IMR-90 (cell line): ENCODE measurements around the gene BCAP31. TPM values are rescaled to one million over a fixed set of nuclear protein-coding genes. Genes with fewer than 3 reads are reported as not detected.

Source experiments
- ATAC-seq: fragments of 200-7000 bp; cut with Tn5 transposase; 2 replicates; pipeline ENCODE4 v1.9.1; 2020; ENCODE audit warnings: low read depth, mild to moderate bottlenecking, moderate library complexity
- BruUV-seq: library from RNA; stranded (reverse); fragments of 400-500 nt; replicated peaks from 2 replicates; lab custom pipeline; 2021; lab: Mats Ljungman, UMichigan
- CTCF ChIA-PET: fragments of 300-600 bp; formaldehyde crosslinking; extraction: SDS; loops from one replicate; lab custom pipeline; 2021; ENCODE audit warnings: antibody characterized with exemption; lab: Yijun Ruan, JAX
- POLR2A ChIA-PET: fragments of 300-600 bp; sonication (Branson Sonifier 250); formaldehyde crosslinking; loops from one replicate; lab custom pipeline; 2022; ENCODE audit warnings: antibody characterized with exemption; ENCODE audit not compliant: unreplicated experiment; lab: Charles Lee
- DNase-seq: peaks from one replicate; pipeline ENCODE4 v3.0.0; 2013
- H2AFZ ChIP-seq: replicated peaks from 2 replicates; pipeline ENCODE3; 2013; ENCODE audit warnings: low read length, mild to moderate bottlenecking; ENCODE audit not compliant: poor library complexity
- H2AK5ac ChIP-seq: 2 replicates; pipeline ENCODE4 v1.6.1; 2013; ENCODE audit warnings: low read depth, low read length, inconsistent platforms
- H2AK9ac ChIP-seq: replicated peaks from 2 replicates; pipeline ENCODE3; 2013; ENCODE audit warnings: mild to moderate bottlenecking, low read depth, low read length, moderate library complexity; ENCODE audit not compliant: poor library complexity
- H2BK120ac ChIP-seq: 2 replicates; pipeline ENCODE4 v1.6.1; 2013; ENCODE audit warnings: low read depth, low read length, inconsistent platforms
- H2BK15ac ChIP-seq: 3 replicates; pipeline ENCODE4 v1.6.1; 2013; ENCODE audit warnings: low read depth, low read length, inconsistent platforms
- H2BK20ac ChIP-seq: 2 replicates; pipeline ENCODE4 v1.6.1; 2013; ENCODE audit warnings: low read depth, mild to moderate bottlenecking, inconsistent platforms, low read length, moderate library complexity
- H2BK5ac ChIP-seq: 2 replicates; pipeline ENCODE4 v1.6.1; 2013; ENCODE audit warnings: mild to moderate bottlenecking, low read depth, low read length, inconsistent platforms; ENCODE audit not compliant: poor library complexity, severe bottlenecking
- H3K14ac ChIP-seq: replicated peaks from 2 replicates; pipeline ENCODE4 v1.6.1; 2013; ENCODE audit warnings: low read depth, low read length, inconsistent platforms
- H3K18ac ChIP-seq: 2 replicates; pipeline ENCODE4 v1.6.1; 2013; ENCODE audit warnings: low read depth, low read length, control low read depth
- H3K23ac ChIP-seq: 2 replicates; pipeline ENCODE4 v1.6.1; 2013; ENCODE audit warnings: low read depth, low read length, inconsistent platforms
- H3K27ac ChIP-seq: 2 replicates; pipeline ENCODE4 v1.5.1; 2013; ENCODE audit warnings: mild to moderate bottlenecking, control low read depth, low read length; ENCODE audit not compliant: insufficient read depth
- H3K27me3 ChIP-seq: 2 replicates; pipeline ENCODE4 v1.6.1; 2013; ENCODE audit warnings: low read length; ENCODE audit not compliant: control insufficient read depth, insufficient read depth
- H3K36me3 ChIP-seq: 2 replicates; pipeline ENCODE4 v1.6.1; 2013; ENCODE audit warnings: low read length, mixed read lengths; ENCODE audit not compliant: control insufficient read depth, insufficient read depth
- H3K4ac ChIP-seq: 2 replicates; pipeline ENCODE4 v1.6.1; 2013; ENCODE audit warnings: low read depth, low read length, inconsistent platforms
- H3K4me1 ChIP-seq: 2 replicates; pipeline ENCODE4 v1.6.1; 2013; ENCODE audit warnings: low read length, mixed read lengths; ENCODE audit not compliant: control insufficient read depth, insufficient read depth
- H3K4me2 ChIP-seq: 2 replicates; pipeline ENCODE4 v1.6.1; 2013; ENCODE audit warnings: low read depth, mild to moderate bottlenecking, control low read depth, low read length, moderate library complexity
- H3K4me3 ChIP-seq: 2 replicates; pipeline ENCODE4 v1.5.1; 2013; ENCODE audit warnings: low read depth, mild to moderate bottlenecking, control low read depth, low read length, moderate library complexity; ENCODE audit not compliant: insufficient read depth
- H3K56ac ChIP-seq: 2 replicates; pipeline ENCODE4 v1.6.1; 2013; ENCODE audit warnings: low read length, inconsistent platforms; ENCODE audit not compliant: insufficient read depth; ENCODE audit errors: extremely low read depth
- H3K79me1 ChIP-seq, 2 experiments: 2 replicates each; pipeline ENCODE4 v1.6.1; 2013; ENCODE audit warnings: low read length in 2 of 2, inconsistent platforms in 1 of 2, low read depth in 1 of 2
- H3K9ac ChIP-seq: 2 replicates; pipeline ENCODE4 v1.6.1; 2013; ENCODE audit warnings: low read depth, low read length, control low read depth
- H3K9me1 ChIP-seq: 2 replicates; pipeline ENCODE4 v1.6.1; 2013; ENCODE audit warnings: low read length, inconsistent platforms; ENCODE audit not compliant: insufficient read depth
- H3K9me3 ChIP-seq: 2 replicates; pipeline ENCODE4 v1.6.1; 2013; ENCODE audit warnings: low read length; ENCODE audit not compliant: control insufficient read depth, insufficient read depth
- H4K20me1 ChIP-seq: 2 replicates; pipeline ENCODE4 v1.6.1; 2013; ENCODE audit warnings: low read length, inconsistent platforms; ENCODE audit not compliant: insufficient read depth
- H4K5ac ChIP-seq: 2 replicates; pipeline ENCODE4 v1.6.1; 2013; ENCODE audit warnings: mild to moderate bottlenecking, low read depth, low read length, control low read depth
- H4K8ac ChIP-seq, 2 experiments: 2 replicates each; pipeline ENCODE4 v1.6.1; 2013; ENCODE audit warnings: low read depth in 2 of 2, low read length in 2 of 2, control low read depth in 1 of 2, inconsistent platforms in 1 of 2
- H4K91ac ChIP-seq: 2 replicates; pipeline ENCODE4 v1.6.1; 2013; ENCODE audit warnings: low read depth, low read length, inconsistent platforms; ENCODE audit not compliant: insufficient read depth
- CEBPB ChIP-seq: IDR thresholded peaks from 2 replicates; pipeline ENCODE4 v1.6.1; 2012; ENCODE audit warnings: low read depth, low read length, improper control_type of control experiment
- CHD1 ChIP-seq: IDR thresholded peaks from 2 replicates; pipeline ENCODE4 v1.6.1; 2012; ENCODE audit warnings: low read depth, low read length, improper control_type of control experiment
- MAZ ChIP-seq: IDR thresholded peaks from 2 replicates; pipeline ENCODE4 v1.6.1; 2012; ENCODE audit warnings: low read depth, mild to moderate bottlenecking, low read length, improper control_type of control experiment, moderate library complexity, borderline replicate concordance
- POLR2A ChIP-seq: IDR thresholded peaks from 2 replicates; pipeline ENCODE4 v1.6.1; 2012; ENCODE audit warnings: mild to moderate bottlenecking, low read depth, low read length
- RCOR1 ChIP-seq: IDR thresholded peaks from 2 replicates; pipeline ENCODE4 v1.6.1; 2012; ENCODE audit warnings: mild to moderate bottlenecking, low read length, improper control_type of control experiment; ENCODE audit not compliant: insufficient replicate concordance
- RFX5 ChIP-seq: IDR thresholded peaks from 2 replicates; pipeline ENCODE4 v1.8.0; 2012; ENCODE audit warnings: low read depth, mild to moderate bottlenecking, low read length, moderate library complexity
- WGBS, 2 experiments: methylation state at CpG; one replicate each; pipeline versions ENCODE4 v1.1.5 to v1.1.7; 2013; ENCODE audit warnings: missing lambda C conversion rate in 2 of 2; ENCODE audit not compliant: insufficient read length in 1 of 2; ENCODE audit errors: extremely low coverage in 2 of 2; 5-methylcytosine and 5-hydroxymethylcytosine counted together
- dilution Hi-C: fragments of 300-500 bp; cut with HindIII; formaldehyde crosslinking; loops from one replicate; pipeline ENCODE4 v1.14.3; 2018; ENCODE audit warnings: low sequenced_read_pairs; ENCODE audit not compliant: unreplicated experiment
- in situ Hi-C: fragments of 300-500 bp; cut with MboI; formaldehyde crosslinking; loops from 3 replicates; pipeline ENCODE4 v1.14.3; 2019; ENCODE audit warnings: low sequenced_read_pairs, inconsistent platforms, mixed read lengths
- intact Hi-C: fragments of 100-400 bp; cut with micrococcal nuclease; formaldehyde crosslinking; loops from 2 replicates; pipeline ENCODE4 v1.10.0; 2022
- polyA plus RNA-seq, 3 experiments: library from polyadenylated mRNA; depleted of rRNA; stranded (reverse); fragments of >200 nt; gene quantifications; 2 replicates each; pipeline ENCODE4 v1.2.3, GENCODE V29; 2012; ENCODE audit warnings: low replicate concordance in 1 of 3
- total RNA-seq: library from RNA; depleted of rRNA; stranded (reverse); fragments of >200 nt; gene quantifications from 2 replicates; pipeline ENCODE4 v1.2.3, GENCODE V29; 2012
- TF ChIP-seq, protein P1 (sequence below): fragments of 150-350 bp; IDR thresholded peaks from 2 replicates; pipeline ENCODE4 v1.6.1; 2016; ENCODE audit warnings: low read depth, mild to moderate bottlenecking, low read length, moderate library complexity, borderline replicate concordance
- TF ChIP-seq, protein P2 (sequence below): conservative IDR thresholded peaks from 2 replicates; pipeline ENCODE4 v1.5.1; 2012; ENCODE audit warnings: mild to moderate bottlenecking, low read depth, low read length, improper control_type of control experiment

Gene BCAP31
- total and polyA plus RNA-seq, 2 of the 4 experiments (the other 2 are of a cell fraction), result 125 to 244 TPM

DNA sequence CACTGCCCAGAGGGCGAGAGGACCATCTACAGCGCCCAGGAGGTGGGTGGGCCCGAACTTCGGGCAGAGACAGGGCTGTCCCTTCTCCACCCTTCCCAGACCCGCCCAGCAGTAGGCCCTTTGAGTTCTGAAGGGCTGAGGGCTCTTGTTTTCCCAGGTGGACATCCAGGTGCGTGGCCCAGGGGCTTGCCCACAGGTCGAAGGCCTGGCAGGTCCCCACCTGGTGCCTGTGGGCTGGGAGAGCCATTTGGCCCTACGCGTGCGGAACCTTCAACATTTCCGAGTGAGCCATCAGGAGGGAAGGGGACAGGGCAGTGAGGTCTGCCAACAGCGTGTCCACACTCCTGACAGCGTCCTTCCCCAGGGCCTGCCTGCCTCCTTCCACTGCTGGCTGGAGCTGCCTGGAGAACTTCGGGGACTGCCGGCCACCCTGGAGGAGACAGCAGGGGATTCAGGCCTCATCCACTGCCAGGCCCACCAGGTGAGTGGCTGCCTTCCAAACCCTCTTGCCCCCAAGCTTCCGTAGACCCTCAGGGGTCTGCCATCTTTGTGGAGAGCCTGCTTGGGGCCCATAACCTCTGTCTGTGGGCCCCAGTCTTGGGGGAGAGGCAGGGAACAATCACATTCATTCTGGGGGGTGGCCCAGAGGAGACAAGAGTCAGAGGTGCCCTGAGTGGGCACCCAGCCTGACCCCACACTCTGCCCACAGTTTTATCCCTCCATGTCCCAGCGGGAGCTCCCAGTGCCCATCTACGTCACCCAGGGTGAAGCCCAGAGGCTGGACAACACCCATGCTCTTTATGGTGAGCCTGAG is 46.6 kb upstream of the BCAP31 start:
- Histone ChIP-seq H3K9me3 (no peaks in the 10 kb centered on the region; the same call in 1 of the 2 replicates), H3K36me3 (peaks cover 2% of the 10 kb centered on the region; the same call in 1 of the 2 replicates), H2BK20ac (no peak overlapping the region), H4K8ac (no peak overlapping the region), H3K18ac (no peak overlapping the region), H3K4ac (no peak overlapping the region), H3K27ac (no peak overlapping the region), H3K4me1 (peaks cover 5% of the 10 kb centered on the region), H2BK15ac (no peak overlapping the region), H3K79me1 (peaks cover 0 to 3% of the 10 kb centered on the region in 2 experiments; a peak in 1 of 4 replicates), H3K23ac (no peak overlapping the region), H2AFZ (no peak overlapping the region), H2AK5ac (no peak overlapping the region), H2BK120ac (no peak overlapping the region), H3K4me3 (no peak overlapping the region), H3K9me1 (no peaks in the 10 kb centered on the region), H3K9ac (no peak overlapping the region), H4K91ac (no peak overlapping the region), H3K14ac (no peak overlapping the region), H3K56ac (no peak overlapping the region), H2AK9ac (no peak overlapping the region), H4K20me1 (no peaks in the 10 kb centered on the region), H3K4me2 (no peak overlapping the region), H4K5ac (no peak overlapping the region), H2BK5ac (no peak overlapping the region), H3K27me3 (no peaks in the 10 kb centered on the region)
- in situ Hi-C loops, result no loop called here
- dilution Hi-C loops, result no loop called here
- BruUV-seq, result no TSS peak
- ATAC-seq (no peak), DNase-seq (no peak)
- WGBS, 2 experiments, result 81% methylated on average over 9 of the region's 18 CpGs; no CpG with 5 or more reads in 1 of the 2 experiments
- POLR2A ChIA-PET, result no interaction called here
- intact Hi-C loops, result no loop called here
- CTCF ChIA-PET, result no interaction called here
- TF ChIP-seq, protein P1, sequence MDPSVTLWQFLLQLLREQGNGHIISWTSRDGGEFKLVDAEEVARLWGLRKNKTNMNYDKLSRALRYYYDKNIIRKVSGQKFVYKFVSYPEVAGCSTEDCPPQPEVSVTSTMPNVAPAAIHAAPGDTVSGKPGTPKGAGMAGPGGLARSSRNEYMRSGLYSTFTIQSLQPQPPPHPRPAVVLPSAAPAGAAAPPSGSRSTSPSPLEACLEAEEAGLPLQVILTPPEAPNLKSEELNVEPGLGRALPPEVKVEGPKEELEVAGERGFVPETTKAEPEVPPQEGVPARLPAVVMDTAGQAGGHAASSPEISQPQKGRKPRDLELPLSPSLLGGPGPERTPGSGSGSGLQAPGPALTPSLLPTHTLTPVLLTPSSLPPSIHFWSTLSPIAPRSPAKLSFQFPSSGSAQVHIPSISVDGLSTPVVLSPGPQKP, result no peak
- TF ChIP-seq RCOR1, result no peak
- no peak for TF ChIP-seq CEBPB
- TF ChIP-seq POLR2A, result no peak
- TF ChIP-seq, protein P2, sequence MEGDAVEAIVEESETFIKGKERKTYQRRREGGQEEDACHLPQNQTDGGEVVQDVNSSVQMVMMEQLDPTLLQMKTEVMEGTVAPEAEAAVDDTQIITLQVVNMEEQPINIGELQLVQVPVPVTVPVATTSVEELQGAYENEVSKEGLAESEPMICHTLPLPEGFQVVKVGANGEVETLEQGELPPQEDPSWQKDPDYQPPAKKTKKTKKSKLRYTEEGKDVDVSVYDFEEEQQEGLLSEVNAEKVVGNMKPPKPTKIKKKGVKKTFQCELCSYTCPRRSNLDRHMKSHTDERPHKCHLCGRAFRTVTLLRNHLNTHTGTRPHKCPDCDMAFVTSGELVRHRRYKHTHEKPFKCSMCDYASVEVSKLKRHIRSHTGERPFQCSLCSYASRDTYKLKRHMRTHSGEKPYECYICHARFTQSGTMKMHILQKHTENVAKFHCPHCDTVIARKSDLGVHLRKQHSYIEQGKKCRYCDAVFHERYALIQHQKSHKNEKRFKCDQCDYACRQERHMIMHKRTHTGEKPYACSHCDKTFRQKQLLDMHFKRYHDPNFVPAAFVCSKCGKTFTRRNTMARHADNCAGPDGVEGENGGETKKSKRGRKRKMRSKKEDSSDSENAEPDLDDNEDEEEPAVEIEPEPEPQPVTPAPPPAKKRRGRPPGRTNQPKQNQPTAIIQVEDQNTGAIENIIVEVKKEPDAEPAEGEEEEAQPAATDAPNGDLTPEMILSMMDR, result no peak
- TF ChIP-seq CHD1, result no peak
- no peak for TF ChIP-seq MAZ
- no peak for TF ChIP-seq RFX5
